Measurements from ENCODE around the gene CGGBP1. TPM values are rescaled to one million over a fixed set of nuclear protein-coding genes. Genes with fewer than 3 reads are reported as not detected.
"Not testable (repeated sequence)": the region's sequence is repeated elsewhere in the genome, so short reads cannot be mapped to it uniquely, and the experiment has no call there.

Gene CGGBP1
- total RNA-seq, 2 experiments from 2014 or later = 105 to 118 TPM

GRCh38 chr3:88032245-88032644 lies 26.6 kb downstream of the CGGBP1 start:
- Mint-ChIP-seq H3K27me3 (no peaks in the 10 kb centered on the region), H3K27ac (peak overlapping the region; percentile 87), H3K4me3 (peak overlapping the region; percentile 89), H3K9me3 (no peaks in the 10 kb centered on the region), H3K36me3 (ENCODE audit: low read depth) (no peaks in the 10 kb centered on the region), H3K4me1 (peaks cover 32% of the 10 kb centered on the region)
- no peak for DNase-seq
- ChIA-PET CTCF (interaction anchor here (1.0 to 2.2 kb wide), 5 partner anchors 12 to 118 kb away, joined by 3 to 8 read pairs (median 3); partner anchors contain the start of genes C3orf38 and CGGBP1), POLR2A (interaction anchor here (1.0 to 2.8 kb wide), 6 partner anchors 11 to 118 kb away, joined by 4 to 55 read pairs (median 12); partner anchors contain the start of genes C3orf38, CGGBP1 and ZNF654)

- Mint-ChIP-seq H3K27me3 (no peaks in the 10 kb centered on the region), H3K27ac (peak overlapping the region; percentile 87), H3K4me1 (peaks cover 32% of the 10 kb centered on the region), H3K4me3 (peak overlapping the region; percentile 89), H3K36me3 (ENCODE audit: low read depth) (no peaks in the 10 kb centered on the region), H3K9me3 (no peaks in the 10 kb centered on the region)
- DNase-seq = peak; percentile 25
- CTCF ChIA-PET = interaction anchor here (1.0 to 2.2 kb wide), 5 partner anchors 11 to 118 kb away, joined by 3 to 8 read pairs (median 3); partner anchors contain the start of genes C3orf38 and CGGBP1
- POLR2A ChIA-PET = interaction anchor here (1.1 to 2.8 kb wide), 5 partner anchors 11 to 118 kb away, joined by 4 to 55 read pairs (median 15); partner anchors contain the start of genes C3orf38, CGGBP1 and ZNF654
Measured at GRCh38 chr3:88031642-88032077, 27.1 kb downstream of the CGGBP1 start.

- H3K9me3 Mint-ChIP-seq = peaks cover 6% of the 10 kb centered on the region
- no peak overlapping the region for H3K27ac Mint-ChIP-seq
- ChIA-PET POLR2A (interaction anchor here (0.8 to 2.8 kb wide), 4 partner anchors 11 to 120 kb away, joined by 3 to 55 read pairs (median 16); partner anchors contain the start of genes C3orf38, CGGBP1 and ZNF654), CTCF (interaction anchor here (1.1 to 2.3 kb wide), 4 partner anchors 11 to 83 kb away, joined by 3 to 12 read pairs (median 4); no protein-coding TSS in a partner anchor)
- no peaks in the 10 kb centered on the region for H3K36me3 Mint-ChIP-seq (ENCODE audit: low read depth)
- peak overlapping the region; percentile 11 for H3K4me3 Mint-ChIP-seq
- H3K4me1 Mint-ChIP-seq = peaks cover 34% of the 10 kb centered on the region
- no peak for DNase-seq
- no peaks in the 10 kb centered on the region for H3K27me3 Mint-ChIP-seq
Measured at GRCh38 chr3:88030210-88030609, 28.6 kb downstream of the CGGBP1 start.

GRCh38 chr3:88028876-88029275 lies 29.9 kb downstream of the CGGBP1 start:
- POLR2A ChIA-PET = interaction anchor here (1.7 to 2.4 kb wide), 2 partner anchors 30 to 121 kb away, joined by 8 to 23 read pairs; partner anchors contain the start of genes C3orf38, CGGBP1 and ZNF654
- DNase-seq = no peak
- H3K4me1 Mint-ChIP-seq = peaks cover 35% of the 10 kb centered on the region
- no peak overlapping the region for H3K27ac Mint-ChIP-seq
- no peak overlapping the region for H3K4me3 Mint-ChIP-seq
- CTCF ChIA-PET = interaction anchor here (0.8 to 2.3 kb wide), 5 partner anchors 9 to 84 kb away, joined by 3 to 12 read pairs (median 4); partner anchors contain the start of gene CGGBP1
- H3K9me3 Mint-ChIP-seq = peaks cover 6% of the 10 kb centered on the region
- no peaks in the 10 kb centered on the region for H3K27me3 Mint-ChIP-seq
- H3K36me3 Mint-ChIP-seq (ENCODE audit: low read depth) = no peaks in the 10 kb centered on the region

GRCh38 chr3:88025001-88025552 lies 33.7 kb downstream of the CGGBP1 start:
- CTCF ChIA-PET = interaction anchor here (1.2 to 1.4 kb wide), 3 partner anchors 9 to 155 kb away, joined by 3 read pairs; no protein-coding TSS in a partner anchor
- POLR2A ChIA-PET = no interaction called here
- H3K27ac Mint-ChIP-seq = no peak overlapping the region
- peaks cover 10% of the 10 kb centered on the region for H3K9me3 Mint-ChIP-seq
- no peak overlapping the region for H3K4me3 Mint-ChIP-seq
- no peak for DNase-seq
- H3K36me3 Mint-ChIP-seq (ENCODE audit: low read depth) = peaks cover 10% of the 10 kb centered on the region
- no peaks in the 10 kb centered on the region for H3K27me3 Mint-ChIP-seq
- peaks cover 26% of the 10 kb centered on the region for H3K4me1 Mint-ChIP-seq

- Mint-ChIP-seq H3K36me3 (ENCODE audit: low read depth) (peaks cover 10% of the 10 kb centered on the region), H3K4me1 (peaks cover 32% of the 10 kb centered on the region), H3K9me3 (peaks cover 10% of the 10 kb centered on the region), H3K27ac (no peak overlapping the region), H3K4me3 (no peak overlapping the region), H3K27me3 (peaks cover 4% of the 10 kb centered on the region)
- DNase-seq = peak; percentile 33
- ChIA-PET CTCF (interaction anchor here (1.3 to 3.3 kb wide), 6 partner anchors 10 to 94 kb away, joined by 3 to 12 read pairs (median 4); no protein-coding TSS in a partner anchor), POLR2A (interaction anchor here (0.9 to 3.5 kb wide), 5 partner anchors 11 to 131 kb away, joined by 3 to 17 read pairs (median 5); partner anchors contain the start of genes CGGBP1 and ZNF654)
Measured at GRCh38 chr3:88019024-88019423, 39.8 kb downstream of the CGGBP1 start.

GRCh38 chr3:88015656-88016055 lies 43.1 kb downstream of the CGGBP1 start:
- H3K36me3 Mint-ChIP-seq (ENCODE audit: low read depth); DNase-seq; POLR2A ChIA-PET; H3K9me3 Mint-ChIP-seq; H3K27me3 Mint-ChIP-seq; H3K27ac Mint-ChIP-seq; H3K4me3 Mint-ChIP-seq: not testable (repeated sequence)
- CTCF ChIA-PET = interaction anchor here (0.9 kb wide), 1 partner anchor 9 kb away, joined by 3 read pairs; no protein-coding TSS in a partner anchor
- peaks cover 19% of the 10 kb centered on the region for H3K4me1 Mint-ChIP-seq

GRCh38 chr3:88013592-88013991 lies 45.2 kb downstream of the CGGBP1 start:
- no peaks in the 10 kb centered on the region for H3K36me3 Mint-ChIP-seq (ENCODE audit: low read depth)
- H3K4me1 Mint-ChIP-seq = peaks cover 8% of the 10 kb centered on the region
- peaks cover 10% of the 10 kb centered on the region for H3K27me3 Mint-ChIP-seq
- POLR2A ChIA-PET = interaction anchor here (2.1 kb wide), 1 partner anchor 45 kb away, joined by 5 read pairs; the partner anchor contains the start of genes CGGBP1 and ZNF654
- CTCF ChIA-PET = no interaction called here
- peaks cover 6% of the 10 kb centered on the region for H3K9me3 Mint-ChIP-seq
- DNase-seq = no peak
- H3K27ac Mint-ChIP-seq = no peak overlapping the region
- H3K4me3 Mint-ChIP-seq = no peak overlapping the region

GRCh38 chr3:88010810-88011209 lies 48.0 kb downstream of the CGGBP1 start:
- Mint-ChIP-seq H3K4me3 (no peak overlapping the region), H3K27ac (no peak overlapping the region), H3K27me3 (peaks cover 10% of the 10 kb centered on the region), H3K9me3 (no peaks in the 10 kb centered on the region), H3K4me1 (peaks cover 3% of the 10 kb centered on the region), H3K36me3 (ENCODE audit: low read depth) (no peaks in the 10 kb centered on the region)
- ChIA-PET POLR2A (interaction anchor here (1.3 kb wide), 2 partner anchors 47 to 139 kb away, joined by 3 to 4 read pairs; partner anchors contain the start of gene C3orf38), CTCF (interaction anchor here (0.7 to 1.6 kb wide), 2 partner anchors 114 to 660 kb away, joined by 3 to 4 read pairs; no protein-coding TSS in a partner anchor)
- DNase-seq = no peak

- Mint-ChIP-seq H3K9me3 (no peaks in the 10 kb centered on the region), H3K4me3 (no peak overlapping the region), H3K36me3 (ENCODE audit: low read depth) (no peaks in the 10 kb centered on the region), H3K27me3 (peaks cover 6% of the 10 kb centered on the region), H3K27ac (no peak overlapping the region), H3K4me1 (peaks cover 17% of the 10 kb centered on the region)
- DNase-seq = no peak
- ChIA-PET POLR2A (no interaction called here), CTCF (interaction anchor here (1.2 to 2.0 kb wide), 3 partner anchors 9 to 658 kb away, joined by 3 to 5 read pairs (median 3); no protein-coding TSS in a partner anchor)
Measured at GRCh38 chr3:88009066-88009465, 49.7 kb downstream of the CGGBP1 start.

GRCh38 chr3:88005066-88005465 lies 53.7 kb downstream of the CGGBP1 start:
- Mint-ChIP-seq H3K9me3 (no peaks in the 10 kb centered on the region), H3K36me3 (ENCODE audit: low read depth) (no peaks in the 10 kb centered on the region), H3K27ac (no peak overlapping the region), H3K4me3 (no peak overlapping the region), H3K4me1 (peaks cover 25% of the 10 kb centered on the region), H3K27me3 (peaks cover 6% of the 10 kb centered on the region)
- CTCF ChIA-PET = interaction anchor here (0.8 to 4.3 kb wide), 17 partner anchors 10 to 746 kb away, joined by 3 to 21 read pairs (median 6); partner anchors contain the start of genes C3orf38 and CGGBP1
- no peak for DNase-seq
- POLR2A ChIA-PET = interaction anchor here (1.0 to 1.4 kb wide), 2 partner anchors 14 to 54 kb away, joined by 4 to 5 read pairs; partner anchors contain the start of genes CGGBP1 and ZNF654

- ChIA-PET POLR2A (no interaction called here), CTCF (interaction anchor here (0.6 to 2.3 kb wide), 7 partner anchors 14 to 652 kb away, joined by 3 to 15 read pairs (median 3); no protein-coding TSS in a partner anchor)
- no peak overlapping the region for H3K27ac Mint-ChIP-seq
- no peaks in the 10 kb centered on the region for H3K36me3 Mint-ChIP-seq (ENCODE audit: low read depth)
- peaks cover 30% of the 10 kb centered on the region for H3K4me1 Mint-ChIP-seq
- H3K9me3 Mint-ChIP-seq = no peaks in the 10 kb centered on the region
- no peak overlapping the region for H3K4me3 Mint-ChIP-seq
- DNase-seq = no peak
- H3K27me3 Mint-ChIP-seq = peaks cover 5% of the 10 kb centered on the region
Measured at GRCh38 chr3:88003115-88003755, 55.6 kb downstream of the CGGBP1 start.

Measured in activated CD4-positive, alpha-beta memory T cell treated with anti-CD3 and anti-CD28 coated beads, Interleukin-2, amount 10 ng/mL, durations not matched to agents 7 days and 5 days (primary cell).